ENCODE data around the gene PYCARD. TPM values are rescaled to one million over a fixed set of nuclear protein-coding genes. Genes with fewer than 3 reads are reported as not detected.
A peak's percentile ranks its signal among the peaks of the same experiment; 100 is the strongest.

PYCARD gene
- total RNA-seq, 4 donors from 2014 or later: 27.8 to 64.5 (median 46.7) TPM

- H3K27me3 ChIP-seq: peaks cover 0 to 51% of the 10 kb centered on the region in 2 donors
- peak overlapping the region; percentile 23 to 53 (median 48) for H3K4me3 ChIP-seq
- DNase-seq (ENCODE audit: low spot score in 2 of 2): no peak
- H3K4me1 ChIP-seq: peaks cover 0 to 29% (median 22%) of the 10 kb centered on the region in 4 donors
- no peak for TF ChIP-seq EP300 (IDR thresholded peaks at IDR 0.05)
- TF ChIP-seq POLR2A (IDR thresholded peaks at IDR 0.05): no peak
- TF ChIP-seq CTCF (IDR thresholded peaks at IDR 0.05): no peak
- WGBS, 2 donors: 5 to 17% methylated on average over 19 to 27 of the region's 58 CpGs
- no peaks in the 10 kb centered on the region for H3K9me3 ChIP-seq
- peak overlapping the region in 2 of 4 donors; percentile 57 to 66 for H3K27ac ChIP-seq
- no peaks in the 10 kb centered on the region for H3K36me3 ChIP-seq
These were observed 12.2 kb upstream of the PYCARD start for GRCh38 chr16:31214708-31215286.

- TF ChIP-seq CTCF (IDR thresholded peaks at IDR 0.05) (no peak), EP300 (IDR thresholded peaks at IDR 0.05) (no peak), POLR2A (IDR thresholded peaks at IDR 0.05) (no peak)
- Histone ChIP-seq H3K4me3 (peak within 1 kb of the TSS; percentile 23 to 53 (median 48)), H3K9me3 (no peaks in the 10 kb centered on the region), H3K27ac (peak within 1 kb of the TSS in 2 of 4 donors; percentile 57 to 66), H3K36me3 (no peaks in the 10 kb centered on the region), H3K4me1 (peaks cover 0 to 29% (median 22%) of the 10 kb centered on the region in 4 donors), H3K27me3 (peaks cover 0 to 44% of the 10 kb centered on the region in 2 donors)
- no peak for DNase-seq (ENCODE audit: low spot score in 2 of 2)
- 57 to 69% methylated on average over 17 to 19 of the region's 25 CpGs for WGBS, 2 donors
These were observed 11.5 kb upstream of the PYCARD start, which contains the start of gene TRIM72 for GRCh38 chr16:31213877-31214707. TRIM72 (plus strand) TSS chr16:31214119; CDS start chr16:31214739, 620 bp downstream.

- TF ChIP-seq EP300 (IDR thresholded peaks at IDR 0.05): no peak
- H3K27me3 ChIP-seq: peaks cover 0 to 37% of the 10 kb centered on the region in 2 donors
- H3K27ac ChIP-seq: no peak overlapping the region
- 94 to 100% methylated on average over 1 of the region's 1 CpG for WGBS, 2 donors
- H3K4me1 ChIP-seq: peaks cover 0 to 29% (median 22%) of the 10 kb centered on the region in 4 donors
- no peak overlapping the region for H3K4me3 ChIP-seq
- DNase-seq (ENCODE audit: low spot score in 2 of 2): no peak
- H3K36me3 ChIP-seq: no peaks in the 10 kb centered on the region
- H3K9me3 ChIP-seq: no peaks in the 10 kb centered on the region
These were observed 10.8 kb upstream of the PYCARD start for GRCh38 chr16:31213342-31213741.

- Histone ChIP-seq H3K4me3 (no peak overlapping the region), H3K9me3 (no peaks in the 10 kb centered on the region), H3K27ac (no peak overlapping the region), H3K4me1 (peaks cover 0 to 21% (median 3%) of the 10 kb centered on the region in 4 donors), H3K27me3 (no peaks in the 10 kb centered on the region), H3K36me3 (no peaks in the 10 kb centered on the region)
- WGBS, 2 donors: 40 to 50% methylated on average over 6 of the region's 6 CpGs
- DNase-seq (ENCODE audit: low spot score in 2 of 2): no peak
- no peak for TF ChIP-seq EP300 (IDR thresholded peaks at IDR 0.05)
- no peak for TF ChIP-seq POLR2A (IDR thresholded peaks at IDR 0.05)
- no peak for TF ChIP-seq CTCF (IDR thresholded peaks at IDR 0.05)
These were observed 4.2 kb upstream of the PYCARD start for GRCh38 chr16:31206776-31207175.

- H3K4me1 ChIP-seq: peaks cover 0 to 36% (median 15%) of the 10 kb centered on the region in 4 donors
- no peak for DNase-seq (ENCODE audit: low spot score in 2 of 2)
- H3K4me3 ChIP-seq: no peak overlapping the region
- H3K36me3 ChIP-seq: peaks cover 0 to 1% (median 0%) of the 10 kb centered on the region in 3 donors
- H3K9me3 ChIP-seq: no peaks in the 10 kb centered on the region
- no peaks in the 10 kb centered on the region for H3K27me3 ChIP-seq
- H3K27ac ChIP-seq: no peak overlapping the region
- 89 to 90% methylated on average over 8 to 9 of the region's 9 CpGs for WGBS, 2 donors
- TF ChIP-seq EP300 (IDR thresholded peaks at IDR 0.05) (no peak), CTCF (IDR thresholded peaks at IDR 0.05) (no peak), POLR2A (IDR thresholded peaks at IDR 0.05) (no peak)
These were observed 2.5 kb upstream of the PYCARD start for GRCh38 chr16:31204871-31205666.

All from tibial nerve (tissue), 4 donors.